Natural killer cell (primary cell): ENCODE results near the gene RDH11. TPM values are rescaled to one million over a fixed set of nuclear protein-coding genes. Genes with fewer than 3 reads are reported as not detected.

Experiments
- ATAC-seq, 3 donors: fragments of 150-1000 bp in 2 of 3; fragments of 200-7000 bp in 1 of 3; cut with Tn5 transposase; 1 replicate in 1 of 3; 2 replicates in 2 of 3; pipeline ENCODE4 v1.10.0; 2021; ENCODE audit warnings: mild to moderate bottlenecking in 2 of 3, moderate library complexity in 2 of 3
- DNase-seq, 2 donors: peaks; one replicate each; pipeline versions ENCODE4 v3.0.0 to v3.0.0-alpha.2; 2013 to 2021; ENCODE audit warnings: mixed read lengths in 1 of 2
- H3K27ac ChIP-seq: one replicate; pipeline ENCODE4 v1.5.1; 2013; ENCODE audit warnings: mild to moderate bottlenecking, low read length
- H3K27me3 ChIP-seq: one replicate; pipeline ENCODE4 v1.6.1; 2013; ENCODE audit warnings: low read length; ENCODE audit not compliant: control insufficient read depth, insufficient read depth
- H3K36me3 ChIP-seq: one replicate; pipeline ENCODE4 v1.6.1; 2013; ENCODE audit warnings: low read length; ENCODE audit not compliant: control insufficient read depth, insufficient read depth
- H3K4me1 ChIP-seq: one replicate; pipeline ENCODE4 v1.6.1; 2013; ENCODE audit warnings: low read length; ENCODE audit not compliant: control insufficient read depth, insufficient read depth
- H3K4me3 ChIP-seq: one replicate; pipeline ENCODE4 v1.5.1; 2013; ENCODE audit warnings: low read length
- H3K9me3 ChIP-seq: one replicate; pipeline ENCODE4 v1.6.1; 2013; ENCODE audit warnings: low read length; ENCODE audit not compliant: control insufficient read depth, insufficient read depth
- H3K27ac Mint-ChIP-seq, 2 donors: one replicate each; pipeline ENCODE4 v1.8.0; 2022; ENCODE audit warnings: mild to moderate bottlenecking in 2 of 2, mixed read lengths in 2 of 2, moderate library complexity in 1 of 2
- H3K27me3 Mint-ChIP-seq, 2 donors: one replicate each; pipeline ENCODE4 v1.8.0; 2022; ENCODE audit warnings: low read depth in 2 of 2, mixed read lengths in 2 of 2
- H3K36me3 Mint-ChIP-seq: one replicate; pipeline ENCODE4 v1.8.0; 2022; ENCODE audit warnings: mixed read lengths
- H3K4me1 Mint-ChIP-seq, 2 donors: one replicate each; pipeline ENCODE4 v1.8.0; 2022; ENCODE audit warnings: mixed read lengths in 2 of 2
- H3K4me3 Mint-ChIP-seq: one replicate; pipeline ENCODE4 v1.8.0; 2022; ENCODE audit warnings: mild to moderate bottlenecking, moderate library complexity, mixed read lengths
- H3K9me3 Mint-ChIP-seq, 2 donors: one replicate each; pipeline ENCODE4 v1.8.0; 2022; ENCODE audit warnings: mixed read lengths in 2 of 2
- WGBS: methylation state at CpG from one replicate; pipeline ENCODE4 v1.1.7; 2013; ENCODE audit warnings: missing lambda C conversion rate; ENCODE audit not compliant: insufficient coverage; 5-methylcytosine and 5-hydroxymethylcytosine counted together
- intact Hi-C: fragments of 100-400 bp; cut with micrococcal nuclease; formaldehyde crosslinking; loops from one replicate; pipeline ENCODE4 v1.14.2; 2022
- total RNA-seq, 4 donors: library from RNA; stranded (reverse); fragments of 120-200 nt in 1 of 4; gene quantifications; one replicate each; pipeline versions ENCODE4 v1.2.3 to v1.2.4, GENCODE V29; 2013 to 2022
- TF ChIP-seq, protein P1 (sequence below): fragments of 200-600 bp; IDR thresholded peaks from one replicate; pipeline ENCODE4 v1.8.0; 2022; ENCODE audit warnings: antibody characterized with exemption

RDH11 gene
- total RNA-seq, 3 donors from 2014 or later (not counting 1 experiment from before 2014, with no cell fraction given) = 26.5 to 37.4 (median 33.6) TPM

DNA sequence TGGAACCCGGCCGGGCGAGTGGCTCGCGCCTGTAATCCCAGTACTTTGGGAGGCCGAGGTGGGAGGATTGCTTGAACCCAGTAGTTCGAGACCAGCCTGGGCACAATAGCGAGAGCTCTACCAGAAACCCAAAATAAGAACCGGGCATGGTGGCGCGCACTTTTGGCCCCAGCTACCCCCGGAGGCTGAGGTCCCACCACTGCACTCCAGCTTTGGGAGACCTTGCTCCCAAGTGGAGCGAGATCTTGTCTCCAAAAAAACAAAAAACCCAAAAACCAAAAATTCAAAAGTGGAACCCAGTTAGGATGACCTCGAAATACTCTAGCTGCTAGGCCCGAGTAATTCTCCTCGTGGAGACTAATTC, 20.4 kb downstream of the RDH11 start:
- H3K27me3 ChIP-seq = no peaks in the 10 kb centered on the region
- DNase-seq (no peak), ATAC-seq (no peak)
- Mint-ChIP-seq H3K4me1 (peaks cover 30 to 32% of the 10 kb centered on the region in 2 donors), H3K9me3 (no peaks in the 10 kb centered on the region), H3K27me3 (no peaks in the 10 kb centered on the region), H3K36me3 (no peaks in the 10 kb centered on the region), H3K4me3 (peak overlapping the region; percentile 93), H3K27ac (peak overlapping the region; percentile 85 to 89)
- intact Hi-C loops = no loop called here
- H3K36me3 ChIP-seq = peaks cover 13% of the 10 kb centered on the region
- peak overlapping the region; percentile 97 for H3K27ac ChIP-seq
- TF ChIP-seq, protein P1, sequence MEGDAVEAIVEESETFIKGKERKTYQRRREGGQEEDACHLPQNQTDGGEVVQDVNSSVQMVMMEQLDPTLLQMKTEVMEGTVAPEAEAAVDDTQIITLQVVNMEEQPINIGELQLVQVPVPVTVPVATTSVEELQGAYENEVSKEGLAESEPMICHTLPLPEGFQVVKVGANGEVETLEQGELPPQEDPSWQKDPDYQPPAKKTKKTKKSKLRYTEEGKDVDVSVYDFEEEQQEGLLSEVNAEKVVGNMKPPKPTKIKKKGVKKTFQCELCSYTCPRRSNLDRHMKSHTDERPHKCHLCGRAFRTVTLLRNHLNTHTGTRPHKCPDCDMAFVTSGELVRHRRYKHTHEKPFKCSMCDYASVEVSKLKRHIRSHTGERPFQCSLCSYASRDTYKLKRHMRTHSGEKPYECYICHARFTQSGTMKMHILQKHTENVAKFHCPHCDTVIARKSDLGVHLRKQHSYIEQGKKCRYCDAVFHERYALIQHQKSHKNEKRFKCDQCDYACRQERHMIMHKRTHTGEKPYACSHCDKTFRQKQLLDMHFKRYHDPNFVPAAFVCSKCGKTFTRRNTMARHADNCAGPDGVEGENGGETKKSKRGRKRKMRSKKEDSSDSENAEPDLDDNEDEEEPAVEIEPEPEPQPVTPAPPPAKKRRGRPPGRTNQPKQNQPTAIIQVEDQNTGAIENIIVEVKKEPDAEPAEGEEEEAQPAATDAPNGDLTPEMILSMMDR = no peak
- H3K9me3 ChIP-seq = no peaks in the 10 kb centered on the region
- H3K4me3 ChIP-seq = peak overlapping the region; percentile 80
- WGBS = 48% methylated on average over 16 of the region's 16 CpGs
- H3K4me1 ChIP-seq = peaks cover 35% of the 10 kb centered on the region

DNA sequence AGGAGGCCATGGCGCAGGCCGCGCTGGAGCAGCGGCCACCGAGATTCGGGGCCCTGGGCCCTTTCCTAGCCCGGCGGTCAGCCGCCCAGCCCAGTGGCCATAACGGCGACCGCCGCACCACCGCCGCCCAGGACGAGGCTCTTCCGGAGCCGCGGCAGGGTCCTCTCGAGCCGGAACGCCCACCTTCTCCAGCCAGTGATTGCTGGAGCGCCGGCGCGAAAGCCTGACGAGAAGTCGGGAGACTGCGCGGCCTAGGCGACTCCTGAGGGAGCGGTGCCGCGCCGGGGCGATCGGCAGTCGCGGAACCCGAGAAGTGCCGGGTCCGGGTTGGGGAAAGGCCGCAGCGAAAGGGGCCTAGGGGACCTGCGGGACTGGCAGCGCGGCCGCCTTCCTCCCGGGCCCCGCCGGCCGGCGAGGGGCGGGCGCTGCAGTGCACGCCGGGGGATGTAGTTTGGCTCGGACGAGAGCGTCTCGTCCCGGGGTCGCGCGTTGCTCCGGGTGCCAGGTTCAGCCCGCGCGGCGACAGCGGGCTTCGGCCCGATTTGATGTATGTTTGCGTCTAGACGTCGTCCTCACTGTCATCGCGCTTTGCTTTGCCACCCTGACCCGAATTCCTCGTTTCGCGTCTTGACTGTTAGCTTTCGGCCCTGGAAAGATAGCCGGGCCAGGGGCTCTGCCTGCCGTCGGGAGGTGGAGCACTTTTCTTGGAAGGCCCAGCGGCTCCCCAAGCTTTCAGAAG, 20.9 kb downstream of the RDH11 start, which contains the start of gene VTI1B:
Gene VTI1B, minus strand, starts transcription at position 153 of the 739 bp plus-strand sequence. Its CDS starts 143 bp downstream, at position 10.
- H3K9me3 ChIP-seq = no peaks in the 10 kb centered on the region
- Mint-ChIP-seq H3K9me3 (no peaks in the 10 kb centered on the region), H3K27me3 (no peaks in the 10 kb centered on the region), H3K27ac (peak within 1 kb of the TSS; percentile 85 to 89), H3K36me3 (no peaks in the 10 kb centered on the region), H3K4me1 (peaks cover 30 to 37% of the 10 kb centered on the region in 2 donors), H3K4me3 (peak within 1 kb of the TSS; percentile 93)
- H3K36me3 ChIP-seq = peaks cover 8% of the 10 kb centered on the region
- under 1% methylated on average over 87 of the region's 87 CpGs for WGBS
- peak; percentile 92 to 97 (median 94) for ATAC-seq
- H3K27me3 ChIP-seq = no peaks in the 10 kb centered on the region
- peak; percentile 84 to 88 for DNase-seq
- TF ChIP-seq, protein P1 = no peak
- peak within 1 kb of the TSS; percentile 97 for H3K27ac ChIP-seq
- intact Hi-C loops = loop anchor here (1.0 kb wide), 2 partner anchors 21 to 74 kb away; partner anchors contain the start of genes PIGH and RDH11
- peak within 1 kb of the TSS; percentile 80 for H3K4me3 ChIP-seq
- peaks cover 35% of the 10 kb centered on the region for H3K4me1 ChIP-seq

DNA sequence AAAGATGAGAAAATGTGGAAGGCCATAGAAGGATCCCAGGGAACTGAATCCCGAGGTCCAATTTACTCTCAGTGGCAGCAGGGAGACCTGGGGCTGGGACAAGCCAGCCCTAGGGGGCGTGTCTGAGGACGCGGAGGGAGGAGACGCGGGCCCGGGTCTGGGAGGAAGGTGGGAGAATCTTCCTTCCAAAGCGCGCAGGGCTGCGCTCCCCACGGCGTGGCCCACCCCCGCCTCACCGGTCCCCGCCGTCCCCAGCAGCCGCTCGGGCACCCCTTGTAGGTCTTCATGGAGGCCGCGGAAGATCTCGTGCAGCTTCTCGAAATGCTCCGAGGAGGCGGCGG, 21.5 kb downstream of the RDH11 start:
- no peaks in the 10 kb centered on the region for H3K9me3 ChIP-seq
- TF ChIP-seq, protein P1 = no peak
- peaks cover 35 to 43% of the 10 kb centered on the region in 2 donors for H3K4me1 Mint-ChIP-seq
- intact Hi-C loops = loop anchor here (1.0 kb wide), 2 partner anchors 21 to 74 kb away; partner anchors contain the start of genes PIGH and RDH11
- H3K36me3 Mint-ChIP-seq = no peaks in the 10 kb centered on the region
- H3K4me3 ChIP-seq = peak overlapping the region; percentile 80
- H3K4me3 Mint-ChIP-seq = peak overlapping the region; percentile 93
- H3K27ac ChIP-seq = peak overlapping the region; percentile 97
- H3K27me3 ChIP-seq = no peaks in the 10 kb centered on the region
- WGBS = under 1% methylated on average over 25 of the region's 25 CpGs
- H3K27me3 Mint-ChIP-seq = no peaks in the 10 kb centered on the region
- H3K27ac Mint-ChIP-seq = peak overlapping the region; percentile 85 to 89
- peaks cover 38% of the 10 kb centered on the region for H3K4me1 ChIP-seq
- H3K9me3 Mint-ChIP-seq = no peaks in the 10 kb centered on the region
- DNase-seq (peak; percentile 46 to 70), ATAC-seq (peak; percentile 45 to 59 (median 52))
- peaks cover 8% of the 10 kb centered on the region for H3K36me3 ChIP-seq
